Hematopoietic multipotent progenitor cell treated with erythropoietin and hydrocortisone succinate and interleukin-3 and kit ligand, for 6 days (in vitro differentiated cells): ENCODE results near the gene SLC10A3.

Experiments used
- DNase-seq: peaks from one replicate; pipeline ENCODE4 v3.0.0-alpha.2; 2015

The SLC10A3 gene

GRCh38 chrX:154482786-154483185, 7.6 kb downstream of the SLC10A3 start:
- DNase-seq = no peak

DNA sequence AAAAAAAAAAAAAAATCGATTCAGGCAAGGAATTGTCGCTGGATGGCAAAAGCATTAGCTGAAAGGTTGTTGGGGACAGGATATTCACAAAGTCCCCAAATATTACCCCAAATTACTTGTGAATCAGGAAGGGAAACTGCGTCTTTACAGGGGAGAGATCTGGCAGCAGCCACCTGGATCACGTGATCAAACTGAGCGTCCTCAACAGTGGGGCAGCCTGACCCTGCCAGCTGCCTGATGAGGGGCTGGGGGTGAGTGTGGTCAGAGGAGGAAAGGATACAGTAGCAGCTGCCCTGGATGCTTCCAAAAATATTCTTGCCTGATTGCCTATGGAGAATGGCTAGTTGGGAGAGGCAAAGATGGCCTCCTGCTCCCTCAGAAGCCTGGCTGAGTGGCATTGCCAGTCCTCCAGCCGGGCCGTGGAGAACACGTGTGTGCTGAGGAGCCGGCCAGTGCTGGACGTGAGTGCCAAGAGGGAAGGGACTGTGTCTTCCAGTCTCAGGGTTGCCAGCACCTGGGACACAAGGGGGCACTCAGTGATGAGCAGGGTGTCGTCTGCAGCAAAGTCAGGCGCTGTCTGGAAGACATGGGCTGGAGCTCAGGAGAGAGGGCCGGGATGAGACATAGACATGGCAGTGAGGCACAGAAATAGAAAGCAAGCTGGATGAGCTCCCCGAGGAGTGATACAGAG, 8.4 kb downstream of the SLC10A3 start:
- DNase-seq = no peak

- no peak for DNase-seq
These were observed 9.2 kb downstream of the SLC10A3 start for GRCh38 chrX:154481195-154481594.

DNA sequence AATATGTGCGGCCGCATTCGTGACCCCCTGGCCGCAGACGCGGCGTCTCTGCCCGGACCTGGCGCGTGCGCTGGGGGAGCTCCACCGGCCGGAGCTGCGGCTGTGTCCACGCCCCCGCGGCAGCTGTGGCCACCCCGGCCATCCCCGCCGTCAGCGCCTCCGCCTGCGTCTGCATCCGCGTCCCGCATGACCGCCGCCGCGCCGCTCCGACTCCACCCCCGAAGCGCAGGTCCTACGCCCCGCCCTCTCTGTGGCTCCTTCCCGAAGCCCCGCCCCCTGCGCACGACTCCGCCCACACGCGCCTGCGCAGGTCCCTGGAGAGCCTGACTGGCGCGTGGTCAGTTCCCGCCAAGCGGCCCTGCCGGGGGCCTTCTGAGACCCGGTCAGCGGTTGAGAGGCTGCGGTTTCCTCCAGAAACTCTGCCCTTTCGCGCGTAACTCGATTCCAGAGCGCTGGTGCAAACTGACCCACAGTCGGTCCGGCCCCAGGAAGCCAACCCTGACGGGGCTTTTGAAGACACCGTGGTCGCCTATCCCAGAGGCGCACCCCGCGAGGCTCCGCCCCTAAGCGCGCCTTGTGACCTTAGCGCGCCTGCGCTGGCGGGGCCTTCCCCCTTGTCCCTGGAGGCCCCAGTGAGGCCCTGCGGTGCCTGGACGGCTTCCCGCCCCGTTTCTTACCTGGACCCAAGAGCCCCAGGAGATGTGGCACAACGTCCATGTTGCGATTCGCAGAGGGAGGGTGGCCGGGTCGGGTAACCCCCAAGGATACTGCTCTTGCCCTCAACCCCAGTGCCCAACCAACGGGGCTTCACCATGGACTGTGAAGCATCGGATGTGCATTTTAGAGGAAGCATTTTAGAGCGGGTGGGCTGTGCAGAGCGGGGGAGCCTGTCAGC, 11.5 kb downstream of the SLC10A3 start, which contains the start of gene LAGE3:
Gene LAGE3 (minus strand): TSS at position 554 of the 895 bp plus-strand sequence. CDS start 366 bp downstream, at position 188.
- peak; percentile 92 for DNase-seq

- DNase-seq = no peak
These were observed 12.4 kb downstream of the SLC10A3 start for GRCh38 chrX:154477891-154478477.

GRCh38 chrX:154476821-154477220, 13.6 kb downstream of the SLC10A3 start:
- no peak for DNase-seq

DNA sequence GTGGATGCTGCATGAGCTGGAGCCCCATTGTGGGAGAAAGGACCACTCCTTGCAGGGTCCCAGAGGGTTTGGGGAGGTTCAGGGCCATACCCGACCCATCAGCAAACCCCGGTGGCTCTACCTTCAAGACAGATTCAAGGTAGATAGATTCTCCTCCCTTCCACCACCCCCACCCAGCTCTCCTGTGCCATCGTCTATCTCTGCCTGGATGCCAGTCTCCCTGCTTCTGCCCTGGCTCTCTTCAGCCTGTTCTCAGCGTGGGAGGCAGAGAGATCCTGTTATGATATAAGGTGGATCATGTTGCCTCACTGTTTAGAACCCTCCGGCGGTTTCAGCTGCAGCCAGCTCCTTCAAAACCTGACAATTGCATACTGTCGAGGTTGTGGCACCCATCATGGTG, 16.7 kb downstream of the SLC10A3 start:
- DNase-seq = no peak

GRCh38 chrX:154472685-154473632, 17.5 kb downstream of the SLC10A3 start:
- DNase-seq = peak; percentile 75

GRCh38 chrX:154471839-154472684, 18.4 kb downstream of the SLC10A3 start:
- no peak for DNase-seq

- DNase-seq = no peak
These were observed 19.4 kb downstream of the SLC10A3 start for GRCh38 chrX:154470914-154471568.

- no peak for DNase-seq
These were observed 20.0 kb downstream of the SLC10A3 start for GRCh38 chrX:154470434-154470833.

DNA sequence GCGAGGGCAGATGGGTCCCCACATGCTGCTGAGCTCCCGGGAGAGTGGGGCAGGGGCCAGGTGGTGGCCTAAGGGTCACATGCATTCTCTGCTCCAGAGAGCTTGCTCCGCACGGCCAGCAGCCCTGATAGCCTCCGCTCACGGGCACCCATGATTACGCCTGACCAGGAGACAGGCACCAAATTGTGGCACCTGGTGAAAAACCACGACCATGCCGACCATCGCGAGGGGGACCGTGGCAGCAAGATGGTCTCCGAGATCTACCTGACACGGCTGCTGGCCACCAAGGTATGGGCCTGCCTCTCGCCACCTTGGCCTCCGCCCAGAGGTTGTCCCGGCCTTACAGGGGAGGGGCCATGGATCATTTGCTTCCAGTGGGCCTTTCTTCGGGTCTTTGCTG, 20.5 kb downstream of the SLC10A3 start:
- DNase-seq = no peak

DNA sequence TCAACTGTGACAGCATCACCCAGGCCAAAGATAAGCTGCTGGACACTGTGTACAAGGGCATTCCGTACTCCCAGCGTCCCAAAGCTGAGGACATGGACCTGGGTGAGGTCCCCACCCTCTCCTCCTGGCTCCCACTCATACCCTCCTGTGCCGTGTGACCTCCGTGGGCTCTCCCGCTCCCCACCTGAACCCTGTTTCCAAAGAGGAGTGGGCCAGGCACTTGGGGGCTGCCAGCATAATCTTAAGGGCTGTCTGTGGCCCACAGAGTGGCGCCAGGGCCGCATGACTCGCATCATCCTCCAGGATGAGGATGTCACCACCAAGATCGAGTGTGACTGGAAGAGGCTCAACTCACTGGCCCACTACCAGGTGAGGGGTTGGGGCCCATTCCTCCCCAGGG, 21.3 kb downstream of the SLC10A3 start:
- no peak for DNase-seq

GRCh38 chrX:154468217-154468616, 22.2 kb downstream of the SLC10A3 start:
- DNase-seq = no peak

- DNase-seq = no peak
These were observed 22.9 kb downstream of the SLC10A3 start for GRCh38 chrX:154467556-154467955.

DNA sequence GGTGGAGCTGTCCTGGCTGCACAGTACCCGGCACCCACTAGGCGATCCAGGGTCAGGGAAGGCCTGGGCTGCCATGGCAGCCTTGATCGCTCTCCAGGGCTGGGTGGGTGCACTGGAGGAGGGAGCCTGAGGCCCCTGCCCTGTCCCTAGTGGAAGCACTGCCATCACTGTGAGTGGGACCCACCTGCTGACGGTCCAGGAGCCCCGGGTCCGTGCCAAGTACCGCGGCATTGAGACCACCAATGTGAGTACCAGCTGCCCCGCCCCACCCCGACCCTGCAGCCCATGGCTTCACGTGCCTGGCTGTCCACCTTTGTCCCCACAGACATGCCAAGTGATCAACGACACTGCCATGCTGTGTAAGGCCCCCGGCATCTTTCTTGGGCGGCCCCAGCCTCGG, 23.5 kb downstream of the SLC10A3 start:
- no peak for DNase-seq

DNA sequence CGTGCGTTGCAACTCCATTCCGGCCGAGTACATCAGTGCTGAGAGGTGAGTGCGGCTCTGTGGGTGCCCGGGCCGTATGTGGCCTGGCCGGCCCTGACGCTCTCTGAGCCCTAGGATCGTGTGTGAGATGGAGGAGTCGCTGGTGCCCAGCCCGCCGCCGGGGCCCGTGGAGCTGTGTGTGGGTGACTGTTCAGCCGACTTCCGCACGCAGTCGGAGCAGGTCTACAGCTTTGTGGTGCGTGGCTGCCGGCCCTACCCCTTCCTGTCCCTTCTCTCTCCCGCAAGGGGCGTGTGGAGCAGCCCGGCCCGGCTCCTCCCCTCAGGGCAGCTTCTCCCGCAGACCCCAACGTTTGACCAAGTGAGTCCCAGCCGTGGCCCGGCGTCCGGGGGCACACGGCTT, 24.4 kb downstream of the SLC10A3 start:
- DNase-seq = no peak

GRCh38 chrX:154465601-154466000, 24.8 kb downstream of the SLC10A3 start:
- DNase-seq = no peak

DNA sequence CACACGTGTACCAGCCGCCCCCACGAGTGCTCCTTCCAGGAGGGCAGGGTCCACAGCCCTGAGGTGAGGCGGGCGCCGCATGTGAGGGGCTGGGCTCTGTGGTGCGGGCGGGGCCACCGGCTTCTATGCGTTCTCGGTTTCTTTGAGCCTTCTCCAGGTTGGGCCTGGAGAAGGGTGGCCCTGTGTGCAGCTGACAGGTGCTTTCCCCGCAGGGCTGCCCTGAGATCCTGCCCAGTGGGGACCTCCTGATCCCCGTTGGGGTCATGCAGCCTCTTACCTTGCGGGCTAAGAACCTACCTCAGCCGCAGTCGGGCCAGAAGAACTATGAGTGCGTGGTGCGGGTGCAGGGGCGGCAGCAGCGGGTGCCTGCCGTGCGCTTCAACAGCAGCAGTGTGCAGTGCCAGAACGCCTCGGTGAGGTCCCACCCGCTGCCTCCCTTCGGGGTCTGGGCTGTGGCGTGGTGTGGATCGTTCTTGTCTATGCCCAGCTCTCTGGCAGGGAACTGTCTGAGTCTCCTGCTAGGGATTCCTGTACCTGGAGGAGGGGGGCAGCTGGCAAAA, 25.5 kb downstream of the SLC10A3 start:
- no peak for DNase-seq

- DNase-seq = no peak
These were observed 26.7 kb downstream of the SLC10A3 start for GRCh38 chrX:154463611-154464220.
